Measurements from ENCODE around the gene ARHGEF11.
"Not testable (repeated sequence)": the region's sequence is repeated elsewhere in the genome, so short reads cannot be mapped to it uniquely, and the experiment has no call there.

The ARHGEF11 gene

GRCh38 chr1:156931974-156932710, 113.4 kb downstream of the ARHGEF11 start:
- DNase-seq (ENCODE audit: low read depth in 4 of 4, low spot score in 1 of 4) = no peak

DNA sequence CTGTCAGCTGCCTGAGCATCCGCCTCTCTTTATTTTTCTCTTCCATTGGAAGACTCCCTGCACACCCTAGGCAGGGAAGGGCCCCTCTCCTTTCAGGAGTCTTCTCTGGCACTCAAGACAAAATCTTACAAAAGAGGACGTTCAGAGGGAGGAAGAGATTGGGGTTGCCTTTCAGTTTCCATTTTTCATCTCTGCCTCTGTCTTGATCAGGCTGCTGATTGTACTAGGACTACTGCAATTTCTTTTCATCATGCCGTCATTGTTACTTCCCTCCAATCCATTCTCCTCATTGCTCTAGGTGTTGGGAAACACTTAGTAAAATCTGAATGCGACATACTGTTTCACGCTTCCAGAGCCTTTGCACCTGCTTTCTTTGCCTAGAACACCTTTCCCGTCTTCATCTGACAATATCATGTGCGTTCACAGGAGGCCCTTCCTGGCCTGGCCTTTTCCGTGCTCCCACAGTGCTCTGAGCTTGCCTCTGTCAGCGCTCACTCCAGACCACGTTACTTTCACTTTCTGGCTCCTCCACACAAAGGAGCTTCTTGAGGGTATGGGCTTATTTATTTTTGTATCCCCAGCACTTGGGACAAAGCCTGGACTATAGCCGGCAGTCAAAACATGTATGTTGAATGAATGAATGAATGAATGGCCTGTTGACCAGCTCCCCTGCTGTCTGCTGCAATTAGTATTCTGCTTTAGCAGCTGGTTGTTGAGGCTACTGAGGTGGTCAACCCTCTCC, 114.2 kb downstream of the ARHGEF11 start:
- DNase-seq (ENCODE audit: low read depth in 4 of 4, low spot score in 1 of 4) = no peak

- no peak for DNase-seq (ENCODE audit: low read depth in 4 of 4, low spot score in 1 of 4)
Observed at GRCh38 chr1:156930483-156930882, 115.1 kb downstream of the ARHGEF11 start.

GRCh38 chr1:156929596-156930238, 115.8 kb downstream of the ARHGEF11 start:
- no peak for DNase-seq (ENCODE audit: low read depth in 4 of 4, low spot score in 1 of 4)

GRCh38 chr1:156928043-156928602, 117.4 kb downstream of the ARHGEF11 start:
- DNase-seq (ENCODE audit: low read depth in 4 of 4, low spot score in 1 of 4) = no peak

DNA sequence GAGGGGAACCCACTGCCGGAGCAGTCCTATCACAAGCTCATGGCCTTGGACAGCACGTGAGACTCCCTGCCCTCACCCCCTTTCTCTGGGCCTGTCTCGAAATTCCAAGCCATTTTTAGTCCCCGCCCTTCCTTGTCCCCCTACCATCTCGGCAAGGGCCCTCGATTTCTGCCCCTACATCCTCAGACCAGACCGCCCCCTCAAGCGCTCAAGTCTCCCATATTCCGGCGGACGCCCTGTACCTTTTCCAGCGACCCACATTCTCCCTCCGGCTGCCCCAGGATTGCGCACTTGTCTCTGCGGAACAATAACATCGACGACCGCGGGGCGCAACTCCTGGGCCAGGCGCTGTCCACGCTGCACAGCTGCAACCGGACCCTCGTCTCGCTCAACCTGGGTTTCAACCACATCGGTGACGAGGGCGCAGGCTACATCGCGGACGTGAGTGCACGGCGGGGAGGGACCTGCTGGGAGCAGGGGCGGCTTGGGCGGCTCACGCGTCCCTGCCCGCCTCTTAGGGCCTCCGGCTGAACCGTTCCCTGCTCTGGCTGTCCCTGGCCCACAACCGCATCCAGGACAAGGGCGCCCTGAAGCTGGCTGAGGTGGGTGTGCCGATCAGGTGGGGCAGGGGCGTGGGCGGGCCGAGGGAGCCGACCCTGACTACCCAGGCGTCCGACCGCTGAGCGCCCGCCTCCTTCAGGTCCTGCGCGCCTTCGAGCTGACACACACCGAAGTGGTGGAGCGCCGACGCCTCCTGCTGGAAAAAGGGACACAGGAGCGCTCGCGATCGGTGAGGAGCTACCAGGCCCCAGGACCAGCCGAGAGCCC, 118.1 kb downstream of the ARHGEF11 start:
- DNase-seq (ENCODE audit: low read depth in 4 of 4, low spot score in 1 of 4) = peak in 3 of 4 experiments; percentile 28 to 64 (median 63)

DNA sequence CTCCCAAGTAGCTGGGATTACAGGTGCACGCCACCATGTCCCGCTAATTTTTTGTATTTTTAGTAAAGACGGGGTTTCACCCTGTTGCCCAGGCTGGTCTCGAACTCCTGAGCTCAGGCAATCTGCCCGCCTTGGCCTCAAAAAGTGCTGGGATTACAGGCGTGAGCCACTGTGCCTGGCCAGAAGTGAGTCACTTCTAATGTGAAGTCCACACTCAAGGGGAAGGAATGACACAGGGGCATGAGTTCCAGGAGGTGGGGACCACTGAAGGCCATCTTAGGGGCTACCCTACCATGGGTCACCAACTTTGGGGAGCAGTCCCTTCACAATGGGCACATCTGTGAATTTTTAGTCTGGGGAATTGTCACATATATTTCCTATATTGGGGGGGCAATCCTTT, 118.8 kb downstream of the ARHGEF11 start:
- not testable (repeated sequence) for DNase-seq (ENCODE audit: low read depth in 4 of 4, low spot score in 1 of 4)

- DNase-seq (ENCODE audit: low read depth in 4 of 4, low spot score in 1 of 4) = peak in 1 of 4 experiments; percentile 32
Observed at GRCh38 chr1:156926175-156926574, 119.4 kb downstream of the ARHGEF11 start.

DNA sequence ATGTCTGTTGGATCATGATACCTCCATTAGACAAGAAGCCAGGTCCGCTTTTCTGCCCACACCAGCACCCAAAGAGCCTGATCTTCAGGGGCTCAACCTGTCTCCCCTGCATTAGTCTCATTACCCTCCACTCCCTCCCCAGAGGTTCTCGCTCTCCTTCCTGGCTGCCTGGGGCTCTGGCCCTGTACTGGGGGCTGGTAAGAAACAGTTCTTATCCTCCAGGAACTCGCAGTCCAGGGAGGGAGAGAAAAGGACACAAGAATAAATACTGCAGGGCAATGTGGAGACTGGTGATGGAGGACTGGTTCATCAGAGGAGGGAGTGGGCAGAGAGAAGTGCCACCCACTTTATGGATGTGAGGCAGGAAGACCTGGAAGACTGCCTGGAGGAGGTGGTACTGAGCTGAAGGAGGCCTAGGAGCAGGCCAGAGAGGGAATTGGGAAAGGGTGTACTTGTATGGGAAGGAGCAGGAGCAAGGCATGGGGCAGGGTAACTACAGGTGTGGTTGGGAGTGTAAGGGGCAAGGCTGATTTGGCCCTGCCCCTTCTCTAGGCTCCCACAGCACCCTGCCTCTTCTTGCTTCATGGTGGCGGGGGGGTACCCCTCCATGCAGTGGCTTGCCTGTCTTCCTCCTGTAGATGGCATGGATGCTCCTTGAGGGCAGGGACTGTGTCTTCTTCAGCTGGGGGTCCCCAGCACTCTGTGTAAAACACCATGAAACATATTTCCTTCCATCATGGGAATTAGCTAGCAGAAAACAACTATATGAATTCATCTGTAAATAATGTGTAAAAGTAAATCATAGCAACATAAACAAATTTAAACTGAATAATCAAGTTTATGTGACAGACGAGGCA, 120.2 kb downstream of the ARHGEF11 start:
- DNase-seq (ENCODE audit: low read depth in 4 of 4, low spot score in 1 of 4) = no peak

- no peak for DNase-seq (ENCODE audit: low read depth in 4 of 4, low spot score in 1 of 4)
Observed at GRCh38 chr1:156924478-156925153, 120.9 kb downstream of the ARHGEF11 start.

DNA sequence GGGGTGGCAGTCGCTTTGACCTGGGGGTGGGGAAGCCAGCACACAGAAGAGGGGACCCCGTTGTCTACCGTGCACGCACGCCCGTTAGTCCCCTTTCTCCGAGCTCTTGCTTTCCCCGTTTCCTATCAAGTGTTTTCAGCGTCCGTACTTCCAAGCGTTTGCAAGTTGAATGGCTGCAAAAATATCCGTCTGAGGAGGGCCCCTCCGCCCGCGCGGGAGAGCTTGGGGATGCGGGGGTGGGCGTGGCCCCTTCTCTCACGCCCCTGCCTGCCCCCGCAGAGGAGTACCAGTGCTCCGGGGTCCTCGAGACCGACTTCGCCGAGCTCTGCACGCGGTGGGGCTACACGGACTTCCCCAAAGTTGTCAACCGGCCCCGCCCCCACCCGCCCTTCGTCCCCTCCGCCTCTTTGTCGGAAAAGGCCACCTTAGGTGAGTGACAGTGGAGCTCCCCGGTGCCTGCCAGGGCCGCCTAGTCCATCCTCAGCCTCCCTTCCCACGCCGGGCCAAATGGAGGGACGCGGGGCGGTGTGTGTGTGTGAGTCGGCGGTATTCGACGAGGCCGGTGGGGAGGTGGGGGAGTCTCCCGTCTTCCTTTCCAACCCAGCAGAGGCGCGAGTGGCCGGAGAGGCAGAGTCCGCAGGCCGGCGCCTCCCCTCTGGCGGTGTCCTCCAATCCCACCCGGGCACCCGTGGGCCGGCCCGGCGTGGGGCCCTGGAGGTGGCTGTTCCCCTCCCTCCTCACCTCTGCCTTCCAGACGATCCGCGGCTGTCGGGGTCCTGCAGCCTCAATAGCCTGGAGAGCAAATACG, 121.7 kb downstream of the ARHGEF11 start:
- no peak for DNase-seq (ENCODE audit: low read depth in 4 of 4, low spot score in 1 of 4)

- DNase-seq (ENCODE audit: low read depth in 4 of 4, low spot score in 1 of 4) = no peak
Observed at GRCh38 chr1:156922986-156923669, 122.4 kb downstream of the ARHGEF11 start.

- no peak for DNase-seq (ENCODE audit: low read depth in 4 of 4, low spot score in 1 of 4)
Observed at GRCh38 chr1:156921053-156921529, 124.5 kb downstream of the ARHGEF11 start.

DNA sequence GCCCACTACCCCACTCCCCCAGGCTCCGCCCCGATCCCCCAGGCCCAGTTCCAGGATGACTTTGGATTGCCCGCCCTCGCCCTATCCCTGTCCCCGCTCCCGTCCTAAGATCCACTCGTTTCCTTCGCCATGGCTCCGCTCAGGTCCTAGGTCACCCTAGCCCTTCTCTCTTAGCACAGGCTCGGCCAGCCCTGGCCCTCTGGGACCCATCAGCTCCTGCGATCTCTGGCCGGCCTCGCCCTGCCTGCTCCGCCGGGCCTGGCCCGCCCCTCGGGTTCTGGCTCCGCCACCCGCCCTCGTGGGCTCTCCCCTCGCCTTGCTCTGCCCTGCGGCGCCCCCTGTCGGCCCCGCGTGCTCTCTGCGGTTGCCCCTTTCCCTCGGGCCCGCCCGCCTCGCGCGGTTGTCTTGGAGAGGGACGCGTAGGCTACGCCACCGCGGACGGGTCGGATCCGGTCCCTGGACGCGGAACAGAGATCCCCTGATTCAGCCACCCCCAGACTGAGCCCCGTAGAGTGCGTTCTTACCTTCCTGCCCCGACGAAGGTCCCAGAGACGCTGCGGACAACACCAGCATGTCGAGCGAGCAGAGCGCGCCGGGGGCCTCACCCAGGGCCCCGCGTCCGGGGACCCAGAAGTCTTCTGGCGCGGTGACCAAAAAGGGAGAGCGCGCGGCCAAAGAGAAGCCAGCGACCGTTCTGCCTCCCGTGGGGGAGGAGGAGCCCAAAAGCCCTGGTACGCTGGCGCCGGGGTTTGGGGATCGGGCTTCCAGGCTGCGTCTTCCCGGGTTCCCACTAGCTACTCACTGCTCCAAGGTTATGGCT, 125.1 kb downstream of the ARHGEF11 start, which contains the start of gene LRRC71:
Gene LRRC71 (plus strand): TSS at position 400 of the 820 bp plus-strand sequence. CDS start 172 bp downstream, at position 572.
- DNase-seq (ENCODE audit: low read depth in 4 of 4, low spot score in 1 of 4) = peak; percentile 20 to 66 (median 60)

- no peak for DNase-seq (ENCODE audit: low read depth in 4 of 4, low spot score in 1 of 4)
Observed at GRCh38 chr1:156914440-156914856, 131.1 kb downstream of the ARHGEF11 start.

- no peak for DNase-seq (ENCODE audit: low read depth in 4 of 4, low spot score in 1 of 4)
Observed at GRCh38 chr1:156913809-156914387, 131.6 kb downstream of the ARHGEF11 start.

Data from stimulated activated CD4-positive, alpha-beta T cell treated with anti-CD3 and anti-CD28 coated beads, Interleukin-1b, Interleukin-23, amount 100 ng/mL, for 24 hours (primary cell).